ENCODE measurements around the gene ROR2.
A peak's percentile ranks its signal among the peaks of the same experiment; 100 is the strongest.

The ROR2 gene

GRCh38 chr9:91766315-91767069 lies 183.5 kb downstream of the ROR2 start:
- no peak for DNase-seq

GRCh38 chr9:91765296-91765695 lies 184.7 kb downstream of the ROR2 start:
- no peak for DNase-seq

- DNase-seq = no peak
Observed at GRCh38 chr9:91764661-91765060, 185.4 kb downstream of the ROR2 start.

GRCh38 chr9:91761362-91761761 lies 188.7 kb downstream of the ROR2 start:
- no peak for DNase-seq

GRCh38 chr9:91760906-91761305 lies 189.1 kb downstream of the ROR2 start:
- DNase-seq = no peak

- DNase-seq = peak; percentile 28
Observed at GRCh38 chr9:91758491-91758981, 191.5 kb downstream of the ROR2 start.

- DNase-seq = no peak
Observed at GRCh38 chr9:91757782-91758181, 192.2 kb downstream of the ROR2 start.

- DNase-seq = no peak
Observed at GRCh38 chr9:91756510-91756780, 193.6 kb downstream of the ROR2 start.

- no peak for DNase-seq
Observed at GRCh38 chr9:91755761-91756509, 194.1 kb downstream of the ROR2 start.

- DNase-seq = no peak
Observed at GRCh38 chr9:91753711-91754110, 196.3 kb downstream of the ROR2 start.

GRCh38 chr9:91751922-91752321 lies 198.1 kb downstream of the ROR2 start:
- DNase-seq = no peak

- no peak for DNase-seq
Observed at GRCh38 chr9:91750343-91750742, 199.7 kb downstream of the ROR2 start.

GRCh38 chr9:91746904-91747303 lies 203.1 kb downstream of the ROR2 start:
- DNase-seq = no peak

- no peak for DNase-seq
Observed at GRCh38 chr9:91746357-91746756, 203.7 kb downstream of the ROR2 start.

- no peak for DNase-seq
Observed at GRCh38 chr9:91744114-91744513, 205.9 kb downstream of the ROR2 start.

GRCh38 chr9:91741522-91741921 lies 208.5 kb downstream of the ROR2 start:
- no peak for DNase-seq

- no peak for DNase-seq
Observed at GRCh38 chr9:91740701-91741100, 209.3 kb downstream of the ROR2 start.

GRCh38 chr9:91736898-91737601 lies 213.0 kb downstream of the ROR2 start:
- DNase-seq = no peak

- no peak for DNase-seq
Observed at GRCh38 chr9:91736311-91736710, 213.7 kb downstream of the ROR2 start.

GRCh38 chr9:91735049-91735448 lies 215.0 kb downstream of the ROR2 start:
- DNase-seq = no peak

GRCh38 chr9:91734371-91734981 lies 215.6 kb downstream of the ROR2 start:
- DNase-seq = peak; percentile 67

GRCh38 chr9:91733006-91733624 lies 216.9 kb downstream of the ROR2 start:
- DNase-seq = no peak

All from stimulated activated CD4-positive, alpha-beta T cell treated with anti-CD3 and anti-CD28 coated beads, Interleukin-4, amount 100 ng/mL, for 24 hours (primary cell).